ENCODE data around the gene TBC1D22A. TPM values are rescaled to one million over a fixed set of nuclear protein-coding genes. Genes with fewer than 3 reads are reported as not detected.

Gene TBC1D22A
- total RNA-seq, 2 donors from 2014 or later = 21.0 to 27.9 TPM

DNA sequence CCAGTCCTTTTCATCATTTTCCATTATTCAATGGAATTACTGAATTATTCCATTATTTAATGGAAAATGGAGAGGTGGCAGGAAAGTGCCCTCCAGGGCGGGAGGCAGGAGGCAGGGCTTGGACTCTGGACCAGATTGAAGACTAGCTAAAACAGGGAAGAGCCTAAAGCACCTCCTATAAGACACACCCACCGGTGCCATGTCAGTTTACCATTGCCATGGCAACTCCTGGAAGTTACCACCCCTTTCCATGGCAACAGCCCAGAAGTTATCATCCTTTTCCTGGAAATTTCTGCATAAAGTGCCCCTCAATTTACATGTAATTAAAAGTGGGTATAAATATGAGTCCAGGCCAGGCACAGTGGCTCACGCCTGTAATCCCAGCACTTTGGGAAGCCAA lies 443.7 kb downstream of the TBC1D22A start:
- Histone ChIP-seq H3K9ac (ENCODE audit: extremely low read depth, low read length, poor library complexity, severe bottlenecking) (no peak overlapping the region), H3K27me3 (ENCODE audit: control insufficient read depth, insufficient read depth, low read length, poor library complexity, severe bottlenecking) (no peaks in the 10 kb centered on the region), H3K4me1 (ENCODE audit: control insufficient read depth, insufficient read depth, low read length) (no peaks in the 10 kb centered on the region), H3K36me3 (ENCODE audit: control insufficient read depth, insufficient read depth, low read length) (no peaks in the 10 kb centered on the region), H3K9me3 (ENCODE audit: control insufficient read depth, low read length) (peaks cover 20% of the 10 kb centered on the region), H3K27ac (ENCODE audit: low read depth, low read length) (no peak overlapping the region), H3K4me3 (ENCODE audit: low read length) (no peak overlapping the region)
- peak; percentile 22 for DNase-seq
- Mint-ChIP-seq H3K4me3 (no peak overlapping the region), H3K27me3 (ENCODE audit: insufficient read depth) (no peaks in the 10 kb centered on the region), H3K9me3 (peaks cover 83% of the 10 kb centered on the region), H3K36me3 (ENCODE audit: low read depth) (no peaks in the 10 kb centered on the region), H3K4me1 (no peaks in the 10 kb centered on the region), H3K27ac (no peak overlapping the region)
- TF ChIP-seq, protein P1, sequence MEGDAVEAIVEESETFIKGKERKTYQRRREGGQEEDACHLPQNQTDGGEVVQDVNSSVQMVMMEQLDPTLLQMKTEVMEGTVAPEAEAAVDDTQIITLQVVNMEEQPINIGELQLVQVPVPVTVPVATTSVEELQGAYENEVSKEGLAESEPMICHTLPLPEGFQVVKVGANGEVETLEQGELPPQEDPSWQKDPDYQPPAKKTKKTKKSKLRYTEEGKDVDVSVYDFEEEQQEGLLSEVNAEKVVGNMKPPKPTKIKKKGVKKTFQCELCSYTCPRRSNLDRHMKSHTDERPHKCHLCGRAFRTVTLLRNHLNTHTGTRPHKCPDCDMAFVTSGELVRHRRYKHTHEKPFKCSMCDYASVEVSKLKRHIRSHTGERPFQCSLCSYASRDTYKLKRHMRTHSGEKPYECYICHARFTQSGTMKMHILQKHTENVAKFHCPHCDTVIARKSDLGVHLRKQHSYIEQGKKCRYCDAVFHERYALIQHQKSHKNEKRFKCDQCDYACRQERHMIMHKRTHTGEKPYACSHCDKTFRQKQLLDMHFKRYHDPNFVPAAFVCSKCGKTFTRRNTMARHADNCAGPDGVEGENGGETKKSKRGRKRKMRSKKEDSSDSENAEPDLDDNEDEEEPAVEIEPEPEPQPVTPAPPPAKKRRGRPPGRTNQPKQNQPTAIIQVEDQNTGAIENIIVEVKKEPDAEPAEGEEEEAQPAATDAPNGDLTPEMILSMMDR (conservative IDR thresholded peaks at IDR 0.05) = no peak
- 78 to 100% methylated on average over 1 to 3 of the region's 3 CpGs for WGBS, 2 experiments (ENCODE audit: insufficient coverage in 1 of 2, insufficient read length in 1 of 2)

DNA sequence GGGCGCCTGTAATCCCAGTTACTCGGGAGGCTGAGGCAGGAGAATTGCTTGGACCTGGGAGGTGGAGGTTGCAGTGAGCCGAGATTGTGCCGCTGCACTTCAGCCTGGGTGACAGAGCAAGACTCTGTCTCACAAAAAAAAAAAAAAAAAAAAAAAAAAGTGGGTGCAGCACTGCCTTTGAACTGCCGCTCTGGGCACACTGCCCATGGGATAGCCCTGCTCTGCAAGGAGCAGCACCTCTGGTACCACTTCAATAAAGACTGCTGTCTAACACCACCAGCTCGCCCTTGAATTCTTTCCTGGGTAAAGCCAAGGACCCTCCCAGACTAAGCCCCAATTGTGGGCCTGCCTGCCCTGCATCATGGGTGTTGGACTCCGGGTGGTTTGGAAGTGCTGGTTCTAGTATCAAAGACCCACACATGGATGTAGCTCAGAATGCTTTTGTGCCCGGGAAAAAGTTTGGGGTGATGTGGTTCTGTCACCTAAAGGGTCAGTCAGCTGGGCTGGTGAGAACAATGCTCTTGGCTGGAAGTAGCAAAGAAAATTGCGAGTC lies 444.3 kb downstream of the TBC1D22A start:
- H3K9ac ChIP-seq (ENCODE audit: extremely low read depth, low read length, poor library complexity, severe bottlenecking) = no peak overlapping the region
- Mint-ChIP-seq H3K36me3 (ENCODE audit: low read depth) (no peaks in the 10 kb centered on the region), H3K27ac (no peak overlapping the region), H3K4me3 (no peak overlapping the region), H3K9me3 (peaks cover 86% of the 10 kb centered on the region), H3K27me3 (ENCODE audit: insufficient read depth) (no peaks in the 10 kb centered on the region), H3K4me1 (no peaks in the 10 kb centered on the region)
- 75 to 82% methylated on average over 3 to 9 of the region's 9 CpGs for WGBS, 2 experiments (ENCODE audit: insufficient coverage in 1 of 2, insufficient read length in 1 of 2)
- H3K9me3 ChIP-seq (ENCODE audit: control insufficient read depth, low read length) = peaks cover 20% of the 10 kb centered on the region
- TF ChIP-seq, protein P1 (conservative IDR thresholded peaks at IDR 0.05) = no peak
- H3K4me1 ChIP-seq (ENCODE audit: control insufficient read depth, insufficient read depth, low read length) = no peaks in the 10 kb centered on the region
- H3K27ac ChIP-seq (ENCODE audit: low read depth, low read length) = no peak overlapping the region
- peak; percentile 13 for DNase-seq
- H3K27me3 ChIP-seq (ENCODE audit: control insufficient read depth, insufficient read depth, low read length, poor library complexity, severe bottlenecking) = no peaks in the 10 kb centered on the region
- H3K36me3 ChIP-seq (ENCODE audit: control insufficient read depth, insufficient read depth, low read length) = no peaks in the 10 kb centered on the region
- no peak overlapping the region for H3K4me3 ChIP-seq (ENCODE audit: low read length)

DNA sequence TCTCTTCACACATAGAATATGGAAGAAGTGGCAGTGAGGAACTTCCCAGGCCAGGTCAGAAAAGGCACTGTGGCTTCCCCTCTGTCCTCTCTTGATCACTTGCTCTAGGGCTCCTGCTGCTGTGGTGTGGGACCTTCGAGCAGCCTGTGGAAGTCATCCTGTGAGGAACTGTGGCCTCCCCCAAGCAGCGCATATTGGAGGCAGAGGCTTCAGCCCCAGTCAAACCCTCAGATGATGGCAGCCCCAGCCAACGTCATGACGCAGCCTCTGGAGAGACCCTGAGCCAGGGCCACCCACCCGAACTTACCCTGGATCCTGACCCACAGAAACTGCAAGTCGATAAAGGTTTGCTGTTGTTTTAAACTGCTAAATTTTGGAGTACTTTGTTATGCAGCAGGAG lies 444.9 kb downstream of the TBC1D22A start:
- Mint-ChIP-seq H3K36me3 (ENCODE audit: low read depth) (no peaks in the 10 kb centered on the region), H3K9me3 (peaks cover 92% of the 10 kb centered on the region), H3K4me1 (no peaks in the 10 kb centered on the region), H3K4me3 (no peak overlapping the region), H3K27me3 (ENCODE audit: insufficient read depth) (no peaks in the 10 kb centered on the region), H3K27ac (no peak overlapping the region)
- WGBS, 2 experiments (ENCODE audit: insufficient coverage in 1 of 2, insufficient read length in 1 of 2) = 79 to 85% methylated on average over 6 of the region's 6 CpGs
- Histone ChIP-seq H3K27ac (ENCODE audit: low read depth, low read length) (no peak overlapping the region), H3K36me3 (ENCODE audit: control insufficient read depth, insufficient read depth, low read length) (no peaks in the 10 kb centered on the region), H3K27me3 (ENCODE audit: control insufficient read depth, insufficient read depth, low read length, poor library complexity, severe bottlenecking) (no peaks in the 10 kb centered on the region), H3K4me3 (ENCODE audit: low read length) (no peak overlapping the region), H3K9me3 (ENCODE audit: control insufficient read depth, low read length) (peaks cover 25% of the 10 kb centered on the region), H3K9ac (ENCODE audit: extremely low read depth, low read length, poor library complexity, severe bottlenecking) (no peak overlapping the region), H3K4me1 (ENCODE audit: control insufficient read depth, insufficient read depth, low read length) (no peaks in the 10 kb centered on the region)
- no peak for DNase-seq
- TF ChIP-seq, protein P1 (conservative IDR thresholded peaks at IDR 0.05) = no peak

All from endodermal cell (in vitro differentiated cells).